Activated T-helper 1 cell treated with anti-CD3 and anti-CD28 coated beads, Interleukin-12 subunit alpha, Interleukin-12 subunit beta, Interleukin-2, Interleukin-4 antibody, amounts not matched to agents 30 ng/mL and 10 ng/mL and 1 ng/mL, durations not matched to agents 14 hours and 24 hours and 36 hours (primary cell): ENCODE data around the gene ACACB. TPM values are rescaled to one million over a fixed set of nuclear protein-coding genes. Genes with fewer than 3 reads are reported as not detected.

Source experiments
- DNase-seq: peaks from one replicate; pipeline ENCODE4 v3.0.0; 2021; ENCODE audit warnings: low spot score
- H3K27ac Mint-ChIP-seq: one replicate; pipeline ENCODE4 v1.8.0; 2021; ENCODE audit warnings: mild to moderate bottlenecking, mixed read lengths
- H3K27me3 Mint-ChIP-seq: one replicate; pipeline ENCODE4 v1.8.0; 2022; ENCODE audit warnings: mild to moderate bottlenecking, moderate library complexity, mixed read lengths; ENCODE audit not compliant: insufficient read depth
- H3K36me3 Mint-ChIP-seq: one replicate; pipeline ENCODE4 v1.8.0; 2021; ENCODE audit warnings: low read depth, mixed read lengths
- H3K4me1 Mint-ChIP-seq: one replicate; pipeline ENCODE4 v1.8.0; 2021; ENCODE audit warnings: low read depth, mixed read lengths
- H3K4me3 Mint-ChIP-seq: one replicate; pipeline ENCODE4 v1.8.0; 2021; ENCODE audit warnings: mild to moderate bottlenecking, moderate library complexity, mixed read lengths
- H3K9me3 Mint-ChIP-seq: one replicate; pipeline ENCODE4 v1.8.0; 2021; ENCODE audit warnings: mixed read lengths
- intact Hi-C: fragments of 100-400 bp; cut with micrococcal nuclease; formaldehyde crosslinking; loops from one replicate; pipeline ENCODE4 v1.15.1; 2024
- total RNA-seq: library from RNA; stranded (reverse); gene quantifications from 2 replicates; pipeline ENCODE4 v1.2.3, GENCODE V29; 2022

The ACACB gene
- total RNA-seq, 1 donor from 2014 or later: 6.9 TPM

- no peaks in the 10 kb centered on the region for H3K4me1 Mint-ChIP-seq
- DNase-seq: no peak
- intact Hi-C loops: no loop called here
- no peaks in the 10 kb centered on the region for H3K9me3 Mint-ChIP-seq
- no peaks in the 10 kb centered on the region for H3K36me3 Mint-ChIP-seq
- no peak overlapping the region for H3K27ac Mint-ChIP-seq
- H3K4me3 Mint-ChIP-seq: no peak overlapping the region
- no peaks in the 10 kb centered on the region for H3K27me3 Mint-ChIP-seq
Measured at GRCh38 chr12:109196332-109196731, 79.9 kb downstream of the ACACB start.

GRCh38 chr12:109197327-109197726, 80.9 kb downstream of the ACACB start:
- Mint-ChIP-seq H3K27ac (no peak overlapping the region), H3K4me1 (no peaks in the 10 kb centered on the region), H3K36me3 (no peaks in the 10 kb centered on the region), H3K27me3 (no peaks in the 10 kb centered on the region), H3K9me3 (no peaks in the 10 kb centered on the region), H3K4me3 (no peak overlapping the region)
- intact Hi-C loops: no loop called here
- no peak for DNase-seq

GRCh38 chr12:109199324-109199723, 82.9 kb downstream of the ACACB start:
- no peaks in the 10 kb centered on the region for H3K9me3 Mint-ChIP-seq
- DNase-seq: no peak
- no peak overlapping the region for H3K27ac Mint-ChIP-seq
- H3K4me3 Mint-ChIP-seq: no peak overlapping the region
- no peaks in the 10 kb centered on the region for H3K4me1 Mint-ChIP-seq
- intact Hi-C loops: no loop called here
- H3K27me3 Mint-ChIP-seq: no peaks in the 10 kb centered on the region
- no peaks in the 10 kb centered on the region for H3K36me3 Mint-ChIP-seq

GRCh38 chr12:109200825-109201495, 84.6 kb downstream of the ACACB start:
- Mint-ChIP-seq H3K27ac (no peak overlapping the region), H3K9me3 (no peaks in the 10 kb centered on the region), H3K36me3 (no peaks in the 10 kb centered on the region), H3K27me3 (no peaks in the 10 kb centered on the region), H3K4me3 (no peak overlapping the region), H3K4me1 (no peaks in the 10 kb centered on the region)
- intact Hi-C loops: no loop called here
- DNase-seq: no peak

- H3K4me1 Mint-ChIP-seq: no peaks in the 10 kb centered on the region
- intact Hi-C loops: no loop called here
- no peaks in the 10 kb centered on the region for H3K9me3 Mint-ChIP-seq
- no peak for DNase-seq
- H3K27ac Mint-ChIP-seq: no peak overlapping the region
- no peaks in the 10 kb centered on the region for H3K27me3 Mint-ChIP-seq
- H3K4me3 Mint-ChIP-seq: no peak overlapping the region
- H3K36me3 Mint-ChIP-seq: no peaks in the 10 kb centered on the region
Measured at GRCh38 chr12:109201496-109201885, 85.1 kb downstream of the ACACB start.

- H3K27me3 Mint-ChIP-seq: no peaks in the 10 kb centered on the region
- H3K27ac Mint-ChIP-seq: no peak overlapping the region
- intact Hi-C loops: no loop called here
- no peak for DNase-seq
- no peaks in the 10 kb centered on the region for H3K36me3 Mint-ChIP-seq
- H3K4me1 Mint-ChIP-seq: no peaks in the 10 kb centered on the region
- H3K9me3 Mint-ChIP-seq: no peaks in the 10 kb centered on the region
- H3K4me3 Mint-ChIP-seq: no peak overlapping the region
Measured at GRCh38 chr12:109202770-109203169, 86.4 kb downstream of the ACACB start.

GRCh38 chr12:109203480-109203879, 87.1 kb downstream of the ACACB start:
- H3K9me3 Mint-ChIP-seq: no peaks in the 10 kb centered on the region
- intact Hi-C loops: no loop called here
- H3K27ac Mint-ChIP-seq: no peak overlapping the region
- no peak for DNase-seq
- no peaks in the 10 kb centered on the region for H3K27me3 Mint-ChIP-seq
- H3K4me1 Mint-ChIP-seq: no peaks in the 10 kb centered on the region
- H3K4me3 Mint-ChIP-seq: no peak overlapping the region
- no peaks in the 10 kb centered on the region for H3K36me3 Mint-ChIP-seq

- Mint-ChIP-seq H3K4me3 (no peak overlapping the region), H3K36me3 (no peaks in the 10 kb centered on the region), H3K27me3 (no peaks in the 10 kb centered on the region), H3K4me1 (no peaks in the 10 kb centered on the region), H3K9me3 (no peaks in the 10 kb centered on the region), H3K27ac (no peak overlapping the region)
- intact Hi-C loops: no loop called here
- no peak for DNase-seq
Measured at GRCh38 chr12:109209082-109209481, 92.7 kb downstream of the ACACB start.

GRCh38 chr12:109212460-109213115, 96.2 kb downstream of the ACACB start:
- H3K9me3 Mint-ChIP-seq: no peaks in the 10 kb centered on the region
- no peaks in the 10 kb centered on the region for H3K27me3 Mint-ChIP-seq
- no peaks in the 10 kb centered on the region for H3K36me3 Mint-ChIP-seq
- no peak overlapping the region for H3K4me3 Mint-ChIP-seq
- no peaks in the 10 kb centered on the region for H3K4me1 Mint-ChIP-seq
- intact Hi-C loops: no loop called here
- no peak for DNase-seq
- H3K27ac Mint-ChIP-seq: no peak overlapping the region

GRCh38 chr12:109214131-109214530, 97.7 kb downstream of the ACACB start:
- Mint-ChIP-seq H3K4me3 (no peak overlapping the region), H3K36me3 (no peaks in the 10 kb centered on the region), H3K4me1 (no peaks in the 10 kb centered on the region), H3K9me3 (no peaks in the 10 kb centered on the region), H3K27ac (no peak overlapping the region), H3K27me3 (no peaks in the 10 kb centered on the region)
- intact Hi-C loops: no loop called here
- DNase-seq: no peak

- DNase-seq: no peak
- Mint-ChIP-seq H3K4me1 (no peaks in the 10 kb centered on the region), H3K9me3 (no peaks in the 10 kb centered on the region), H3K27ac (no peak overlapping the region), H3K4me3 (no peak overlapping the region), H3K27me3 (no peaks in the 10 kb centered on the region), H3K36me3 (no peaks in the 10 kb centered on the region)
- intact Hi-C loops: no loop called here
Measured at GRCh38 chr12:109218996-109219395, 102.6 kb downstream of the ACACB start.

- no peaks in the 10 kb centered on the region for H3K9me3 Mint-ChIP-seq
- no peak overlapping the region for H3K27ac Mint-ChIP-seq
Measured at GRCh38 chr12:109219938-109220337, 103.6 kb downstream of the ACACB start.

GRCh38 chr12:109221277-109221931, 105.0 kb downstream of the ACACB start:
- Mint-ChIP-seq H3K4me3 (no peak overlapping the region), H3K4me1 (no peaks in the 10 kb centered on the region), H3K27me3 (no peaks in the 10 kb centered on the region), H3K36me3 (no peaks in the 10 kb centered on the region), H3K27ac (no peak overlapping the region), H3K9me3 (no peaks in the 10 kb centered on the region)
- DNase-seq: no peak
- intact Hi-C loops: no loop called here

More at GRCh38 chr12:109219938-109220337, 103.6 kb downstream of the ACACB start:
- DNase-seq: no peak
- Mint-ChIP-seq H3K36me3 (no peaks in the 10 kb centered on the region), H3K27me3 (no peaks in the 10 kb centered on the region), H3K4me3 (no peak overlapping the region), H3K4me1 (no peaks in the 10 kb centered on the region)
- intact Hi-C loops: no loop called here
